ENCODE results near the gene IL22RA1. TPM values are rescaled to one million over a fixed set of nuclear protein-coding genes. Genes with fewer than 3 reads are reported as not detected.

IL22RA1 gene
- total and polyA plus RNA-seq, 9 of the 15 experiments (the other 6 are each of a cell fraction or from before 2014, with no cell fraction given), result not detected

GRCh38 chr1:24108334-24109165 is 34.4 kb downstream of the IL22RA1 start (continued):
- TF ChIP-seq HDAC6 (IDR thresholded peaks at IDR 0.05; ENCODE audit: low read depth, low read length) (no peak), DPF2 (IDR thresholded peaks at IDR 0.05) (no peak), YY1 (IDR thresholded peaks at IDR 0.05; ENCODE audit: borderline replicate concordance in 1 of 3, control insufficient read depth in 1 of 3, extremely low read depth in 1 of 3, insufficient read depth in 3 of 3, insufficient read length in 1 of 3, insufficient replicate concordance in 2 of 3, low read depth in 1 of 3, low read length in 2 of 3) (peak in 1 of 3 experiments; percentile 41), ZNF174 (CRISPR knock-in tag; IDR thresholded peaks at IDR 0.05) (no peak), PML (IDR thresholded peaks at IDR 0.05; ENCODE audit: low read length) (no peak), ZNF143 (CRISPR knock-in tag; IDR thresholded peaks at IDR 0.05) (no peak), SIX5 (IDR thresholded peaks at IDR 0.05; ENCODE audit: borderline replicate concordance in 1 of 2, insufficient read depth in 1 of 2, low read depth in 1 of 2, low read length in 2 of 2) (no peak), RBM39 (optimal IDR thresholded peaks at IDR 0.05; ENCODE audit: low read depth, low read length) (no peak), MEIS2 (IDR thresholded peaks at IDR 0.05; ENCODE audit: partially characterized antibody) (peak; percentile 20), CREB1 (IDR thresholded peaks at IDR 0.05) (no peak), CREB1 (CRISPR knock-in tag; IDR thresholded peaks at IDR 0.05) (no peak), ZNF592 (IDR thresholded peaks at IDR 0.05) (no peak), CHD1 (IDR thresholded peaks at IDR 0.05; ENCODE audit: low read length) (no peak), ZNF41 (CRISPR knock-in tag; conservative IDR thresholded peaks at IDR 0.05) (no peak), SMC3 (conservative IDR thresholded peaks at IDR 0.05; ENCODE audit: insufficient read depth, low read depth, low read length) (no peak), ZBTB43 (CRISPR knock-in tag; IDR thresholded peaks at IDR 0.05) (no peak), IRF1 (CRISPR knock-in tag; IDR thresholded peaks at IDR 0.05; ENCODE audit: borderline replicate concordance) (no peak), BCL6 (CRISPR knock-in tag; IDR thresholded peaks at IDR 0.05) (no peak), SMAD1 (IDR thresholded peaks at IDR 0.05; ENCODE audit: low read depth, low read length, partially characterized antibody) (no peak), BRF2 (IDR thresholded peaks at IDR 0.05; ENCODE audit: borderline replicate concordance, insufficient read depth, insufficient read length) (no peak), CEBPB (tag; IDR thresholded peaks at IDR 0.05) (no peak)

Measured in K562 (cell line).